SHP77 (cell line): Measurements from ENCODE around the gene ITGA1.

Source experiments
- DNase-seq, 2 experiments: peaks; one replicate each; lab custom pipeline; 2025; lab: John Stamatoyannopoulos, UW

ITGA1 gene

DNA sequence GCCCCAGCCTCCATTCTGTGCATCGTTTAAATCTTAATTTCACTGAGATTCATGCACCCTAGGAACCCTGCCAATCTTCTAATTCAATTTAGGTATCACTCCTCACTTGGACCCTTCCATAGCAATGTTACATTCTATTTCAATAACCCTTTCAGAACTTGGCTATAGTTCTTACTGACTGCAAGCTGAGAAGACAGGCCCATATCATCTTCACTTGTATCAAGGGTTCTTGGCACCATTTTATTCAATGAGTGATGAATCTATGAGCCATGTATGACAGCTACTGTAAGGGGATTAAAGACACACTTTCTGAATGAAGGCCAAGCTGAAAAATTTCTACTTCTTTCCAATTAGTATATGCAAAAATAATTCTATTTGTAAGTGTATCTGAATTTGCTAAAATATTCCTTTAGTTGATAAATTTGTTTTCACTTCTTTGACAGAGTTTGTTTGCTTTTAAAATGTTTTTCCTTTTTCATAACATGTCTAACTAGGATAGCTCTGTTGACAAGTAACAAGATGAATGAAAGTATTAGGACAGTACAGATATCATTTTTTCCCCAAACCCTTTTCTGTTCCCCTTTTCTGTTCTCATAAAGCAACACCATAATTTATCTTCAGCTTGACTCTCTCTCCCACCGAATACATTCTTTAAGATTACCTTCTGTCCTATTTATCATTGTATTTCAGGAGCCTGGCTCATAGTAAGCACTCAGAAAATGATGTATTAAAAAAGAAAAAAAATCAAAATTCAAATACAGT is 211.0 kb downstream of the ITGA1 start:
- no peak for DNase-seq

GRCh38 chr5:52999344-52999949 is 211.7 kb downstream of the ITGA1 start:
- no peak for DNase-seq

GRCh38 chr5:53001541-53001940 is 213.8 kb downstream of the ITGA1 start:
- no peak for DNase-seq

- DNase-seq, result no peak
Observed at GRCh38 chr5:53002491-53002890, 214.8 kb downstream of the ITGA1 start.

DNA sequence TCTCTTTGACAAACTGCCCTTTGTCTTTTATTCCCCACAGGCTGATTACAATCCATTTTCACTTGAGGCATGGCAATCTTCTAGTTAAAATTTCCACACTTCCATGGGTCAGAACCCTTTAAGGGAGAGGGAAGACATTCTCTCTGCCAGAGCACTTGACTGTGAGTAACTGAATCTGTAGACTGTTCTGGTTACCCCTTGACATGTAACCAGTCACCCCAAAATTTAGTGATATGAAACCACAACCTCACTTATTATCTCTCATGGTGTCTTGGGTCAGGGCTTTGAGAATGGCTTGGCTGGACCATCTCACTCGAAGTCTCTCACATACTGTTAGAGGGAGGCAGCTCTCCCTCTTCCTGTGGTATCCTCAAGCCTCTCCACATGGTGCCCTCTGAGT is 215.4 kb downstream of the ITGA1 start:
- DNase-seq, result no peak

DNA sequence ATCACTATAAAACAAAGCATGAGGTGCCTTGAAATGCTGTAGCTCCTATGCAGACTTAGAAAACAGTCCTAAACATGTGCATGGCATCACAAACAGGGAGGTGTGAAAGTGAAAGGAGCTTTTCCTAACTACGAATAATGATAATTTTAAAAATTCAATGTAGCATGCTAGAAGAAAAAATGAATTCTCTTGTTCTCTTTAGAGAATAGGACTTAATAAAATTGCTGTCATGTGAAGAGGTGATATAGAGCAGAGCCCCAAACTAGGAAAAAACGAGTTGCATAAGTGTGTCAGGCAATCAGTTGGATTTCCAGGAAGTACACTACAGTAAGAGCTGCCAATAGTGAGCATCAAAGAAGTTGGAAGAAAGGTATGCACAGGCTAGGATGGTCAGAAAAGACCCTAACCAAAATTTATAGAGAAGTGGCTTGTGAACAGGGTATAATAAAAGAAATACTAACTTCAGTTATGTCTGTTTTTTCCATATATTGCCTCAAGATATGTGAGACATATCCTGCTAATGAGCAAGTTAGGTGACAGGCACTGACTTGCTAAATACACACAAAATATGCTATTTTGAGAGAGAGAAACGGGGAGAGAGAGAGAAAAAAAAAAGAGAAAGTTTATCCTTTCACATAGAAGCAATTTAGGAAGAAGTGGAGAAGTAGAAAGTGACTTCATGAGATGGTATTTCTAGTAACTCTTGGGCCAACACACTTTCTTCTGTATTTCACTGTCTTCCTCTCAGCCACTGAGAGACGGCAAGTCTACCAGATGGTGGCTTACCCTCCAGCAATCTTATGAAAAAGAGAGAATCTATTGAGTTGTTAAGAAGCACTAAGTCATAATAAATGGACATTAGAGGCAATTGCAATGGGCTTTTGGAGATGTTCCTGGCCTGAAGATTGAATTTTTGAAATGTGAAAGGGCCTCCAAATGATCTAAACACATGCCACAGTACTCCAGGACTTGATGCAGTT is 219.5 kb downstream of the ITGA1 start:
- DNase-seq, result no peak

- no peak for DNase-seq
Observed at GRCh38 chr5:53008751-53009150, 221.0 kb downstream of the ITGA1 start.
